Measurements from ENCODE around the gene SRCIN1. TPM values are rescaled to one million over a fixed set of nuclear protein-coding genes. Genes with fewer than 3 reads are reported as not detected.
"Not testable (repeated sequence)": the region's sequence is repeated elsewhere in the genome, so short reads cannot be mapped to it uniquely, and the experiment has no call there.

Gene SRCIN1
- total and polyA plus RNA-seq, 12 donors: 0.27 to 3.2 (median 1.2) TPM

DNA sequence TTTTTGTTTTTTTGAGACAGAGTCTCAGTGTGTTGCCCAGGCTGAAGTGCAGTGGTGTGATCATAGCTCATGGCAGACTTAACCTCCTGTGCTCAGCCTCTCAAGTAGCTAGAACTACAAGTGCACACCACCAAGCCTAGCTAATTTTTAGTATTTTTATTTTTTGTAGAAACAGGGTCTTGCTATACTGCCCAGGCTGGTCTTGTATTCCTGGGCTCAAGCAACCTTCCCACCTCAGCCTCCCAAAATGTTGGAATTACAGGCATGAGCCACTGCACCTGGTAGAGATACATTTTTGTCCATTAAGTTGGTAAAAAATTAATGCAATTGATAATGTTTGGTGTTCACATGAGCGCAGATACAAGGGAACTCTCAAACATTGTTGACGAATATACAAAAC, 22.2 kb upstream of the SRCIN1 start:
- WGBS, 2 donors: 88 to 90% methylated on average over 2 of the region's 2 CpGs
- peaks cover 0 to 26% (median 11%) of the 10 kb centered on the region in 7 donors for H3K27me3 ChIP-seq
- no peaks in the 10 kb centered on the region for H3K36me3 ChIP-seq
- no peak overlapping the region for H3K27ac ChIP-seq
- no peak overlapping the region for H3K4me3 ChIP-seq
- ATAC-seq: no peak
- no peak for DNase-seq
- H3K4me1 ChIP-seq: no peaks in the 10 kb centered on the region
- TF ChIP-seq, protein P1, sequence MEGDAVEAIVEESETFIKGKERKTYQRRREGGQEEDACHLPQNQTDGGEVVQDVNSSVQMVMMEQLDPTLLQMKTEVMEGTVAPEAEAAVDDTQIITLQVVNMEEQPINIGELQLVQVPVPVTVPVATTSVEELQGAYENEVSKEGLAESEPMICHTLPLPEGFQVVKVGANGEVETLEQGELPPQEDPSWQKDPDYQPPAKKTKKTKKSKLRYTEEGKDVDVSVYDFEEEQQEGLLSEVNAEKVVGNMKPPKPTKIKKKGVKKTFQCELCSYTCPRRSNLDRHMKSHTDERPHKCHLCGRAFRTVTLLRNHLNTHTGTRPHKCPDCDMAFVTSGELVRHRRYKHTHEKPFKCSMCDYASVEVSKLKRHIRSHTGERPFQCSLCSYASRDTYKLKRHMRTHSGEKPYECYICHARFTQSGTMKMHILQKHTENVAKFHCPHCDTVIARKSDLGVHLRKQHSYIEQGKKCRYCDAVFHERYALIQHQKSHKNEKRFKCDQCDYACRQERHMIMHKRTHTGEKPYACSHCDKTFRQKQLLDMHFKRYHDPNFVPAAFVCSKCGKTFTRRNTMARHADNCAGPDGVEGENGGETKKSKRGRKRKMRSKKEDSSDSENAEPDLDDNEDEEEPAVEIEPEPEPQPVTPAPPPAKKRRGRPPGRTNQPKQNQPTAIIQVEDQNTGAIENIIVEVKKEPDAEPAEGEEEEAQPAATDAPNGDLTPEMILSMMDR (IDR thresholded peaks at IDR 0.05): no peak
- intact Hi-C loops (cut with DNase I): no loop called here
- H3K9me3 ChIP-seq: no peaks in the 10 kb centered on the region

- H3K27ac ChIP-seq; H3K36me3 ChIP-seq; H3K9me3 ChIP-seq; H3K4me3 ChIP-seq; H3K4me1 ChIP-seq; ATAC-seq; intact Hi-C loops (cut with DNase I); DNase-seq: not testable (repeated sequence)
- H3K27me3 ChIP-seq: peaks cover 0 to 38% (median 17%) of the 10 kb centered on the region in 7 donors
- 86 to 87% methylated on average over 6 of the region's 6 CpGs for WGBS, 2 donors
Observed at GRCh38 chr17:38626606-38627226, 21.0 kb upstream of the SRCIN1 start.

GRCh38 chr17:38625482-38625881, 19.7 kb upstream of the SRCIN1 start:
- Histone ChIP-seq H3K27ac (no peak overlapping the region), H3K27me3 (peaks cover 0 to 50% (median 21%) of the 10 kb centered on the region in 7 donors), H3K4me1 (no peaks in the 10 kb centered on the region), H3K36me3 (no peaks in the 10 kb centered on the region), H3K4me3 (no peak overlapping the region), H3K9me3 (no peaks in the 10 kb centered on the region)
- ATAC-seq: no peak
- TF ChIP-seq, protein P1 (IDR thresholded peaks at IDR 0.05): no peak
- intact Hi-C loops (cut with DNase I): no loop called here
- no peak for DNase-seq

DNA sequence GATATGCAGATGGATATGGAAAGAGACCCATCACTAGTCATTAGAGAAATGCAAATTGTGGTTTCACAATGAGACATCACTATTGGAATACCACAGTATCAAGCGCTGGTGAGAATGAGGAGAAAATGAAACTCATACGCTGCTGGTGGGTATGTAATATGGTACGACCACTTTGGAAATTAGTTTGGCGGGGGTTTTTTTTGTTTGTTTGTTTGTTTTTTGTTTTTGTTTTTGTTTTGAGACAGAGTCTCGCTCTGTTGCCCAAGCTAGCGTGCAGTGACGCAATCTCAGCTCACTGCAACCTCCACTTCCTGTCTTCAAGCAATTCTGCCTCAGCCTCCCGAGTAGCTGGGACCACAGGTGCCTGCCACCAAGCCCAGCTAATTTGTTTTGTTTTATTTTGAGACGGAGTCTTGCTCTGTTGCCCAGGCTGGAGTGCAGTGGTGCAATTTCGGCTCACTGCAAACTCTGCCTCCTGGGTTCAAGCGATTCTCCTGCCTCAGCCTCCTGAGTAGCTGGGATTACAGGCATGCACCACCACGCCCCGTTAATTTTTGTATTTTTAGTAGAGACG, 19.1 kb upstream of the SRCIN1 start:
- DNase-seq; H3K4me3 ChIP-seq; intact Hi-C loops (cut with DNase I); H3K9me3 ChIP-seq; H3K4me1 ChIP-seq; ATAC-seq; H3K36me3 ChIP-seq; H3K27ac ChIP-seq: not testable (repeated sequence)
- WGBS, 2 donors: 81 to 82% methylated on average over 14 of the region's 14 CpGs
- peaks cover 0 to 56% (median 21%) of the 10 kb centered on the region in 7 donors for H3K27me3 ChIP-seq

- Histone ChIP-seq H3K4me3 (no peak overlapping the region), H3K9me3 (no peaks in the 10 kb centered on the region), H3K27me3 (peaks cover 0 to 63% (median 34%) of the 10 kb centered on the region in 7 donors), H3K4me1 (no peaks in the 10 kb centered on the region), H3K36me3 (no peaks in the 10 kb centered on the region), H3K27ac (no peak overlapping the region)
- 73 to 75% methylated on average over 2 of the region's 2 CpGs for WGBS, 2 donors
- DNase-seq (no peak), ATAC-seq (no peak)
- TF ChIP-seq, protein P1 (IDR thresholded peaks at IDR 0.05): no peak
- intact Hi-C loops (cut with DNase I): no loop called here
Observed at GRCh38 chr17:38621538-38621937, 15.8 kb upstream of the SRCIN1 start.
